Measurements from ENCODE around the gene PLAGL2.

The PLAGL2 gene

DNA sequence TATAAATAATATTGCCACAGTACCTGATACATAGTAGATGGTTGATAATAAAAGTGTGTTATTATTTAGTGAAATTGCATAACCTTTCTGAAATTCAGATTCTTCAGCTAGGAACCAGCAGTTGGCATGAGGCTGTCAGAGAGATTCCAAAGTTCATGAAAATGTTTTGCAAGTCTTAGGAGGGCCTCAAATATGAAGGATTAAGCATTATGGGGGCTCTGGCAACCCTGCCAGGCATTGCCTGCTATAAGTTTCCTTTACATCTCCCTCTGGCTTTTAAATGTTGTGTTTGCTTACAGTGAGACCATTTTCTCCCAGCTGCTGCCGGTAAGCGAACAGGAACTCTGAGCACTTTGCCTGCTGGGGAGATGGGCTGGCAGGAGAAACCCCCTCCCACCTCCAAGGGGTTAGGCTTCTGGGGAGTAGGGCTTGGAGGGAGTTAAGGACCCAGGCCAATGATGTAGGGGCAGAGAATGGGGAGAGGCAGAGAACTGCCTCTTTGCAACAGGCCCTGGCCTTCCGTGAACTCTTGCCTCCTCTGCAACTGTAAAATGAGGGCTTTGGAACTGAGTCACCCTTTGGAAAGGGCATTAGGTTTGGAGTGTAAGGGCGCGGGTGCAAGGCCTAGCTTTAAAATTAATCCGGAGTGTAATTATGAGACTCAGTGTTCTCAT lies 36.7 kb upstream of the PLAGL2 start:
- TF ChIP-seq, protein P1, sequence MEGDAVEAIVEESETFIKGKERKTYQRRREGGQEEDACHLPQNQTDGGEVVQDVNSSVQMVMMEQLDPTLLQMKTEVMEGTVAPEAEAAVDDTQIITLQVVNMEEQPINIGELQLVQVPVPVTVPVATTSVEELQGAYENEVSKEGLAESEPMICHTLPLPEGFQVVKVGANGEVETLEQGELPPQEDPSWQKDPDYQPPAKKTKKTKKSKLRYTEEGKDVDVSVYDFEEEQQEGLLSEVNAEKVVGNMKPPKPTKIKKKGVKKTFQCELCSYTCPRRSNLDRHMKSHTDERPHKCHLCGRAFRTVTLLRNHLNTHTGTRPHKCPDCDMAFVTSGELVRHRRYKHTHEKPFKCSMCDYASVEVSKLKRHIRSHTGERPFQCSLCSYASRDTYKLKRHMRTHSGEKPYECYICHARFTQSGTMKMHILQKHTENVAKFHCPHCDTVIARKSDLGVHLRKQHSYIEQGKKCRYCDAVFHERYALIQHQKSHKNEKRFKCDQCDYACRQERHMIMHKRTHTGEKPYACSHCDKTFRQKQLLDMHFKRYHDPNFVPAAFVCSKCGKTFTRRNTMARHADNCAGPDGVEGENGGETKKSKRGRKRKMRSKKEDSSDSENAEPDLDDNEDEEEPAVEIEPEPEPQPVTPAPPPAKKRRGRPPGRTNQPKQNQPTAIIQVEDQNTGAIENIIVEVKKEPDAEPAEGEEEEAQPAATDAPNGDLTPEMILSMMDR (IDR thresholded peaks at IDR 0.05; ENCODE audit: control insufficient read depth, extremely low read depth, insufficient read depth), result no peak
- no peak overlapping the region for H3K4me3 ChIP-seq (ENCODE audit: low read depth, low read length)
- no peak for DNase-seq (ENCODE audit: low read depth)

DNA sequence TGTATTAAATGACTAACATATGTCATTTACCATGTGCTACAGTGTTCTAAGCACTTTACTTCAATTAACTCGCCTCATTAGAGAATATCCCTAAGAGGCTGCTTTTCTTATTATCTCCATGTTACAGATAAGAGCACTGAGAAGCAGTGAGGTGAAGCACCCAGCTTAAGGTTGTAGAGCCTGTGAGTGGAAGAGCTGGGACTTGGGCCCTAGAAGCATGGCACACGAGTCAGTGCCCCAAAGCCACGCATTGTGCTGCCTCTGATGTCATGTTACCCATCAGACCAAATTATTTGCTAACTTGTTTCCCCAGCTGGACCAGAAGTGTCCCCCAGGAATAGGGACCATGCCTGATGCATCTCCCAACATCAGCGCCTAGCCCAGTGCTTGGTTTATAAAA lies 34.3 kb upstream of the PLAGL2 start:
- H3K4me3 ChIP-seq (ENCODE audit: low read depth, low read length), result no peak overlapping the region
- no peak for DNase-seq (ENCODE audit: low read depth)
- TF ChIP-seq, protein P1 (IDR thresholded peaks at IDR 0.05; ENCODE audit: control insufficient read depth, extremely low read depth, insufficient read depth), result no peak

DNA sequence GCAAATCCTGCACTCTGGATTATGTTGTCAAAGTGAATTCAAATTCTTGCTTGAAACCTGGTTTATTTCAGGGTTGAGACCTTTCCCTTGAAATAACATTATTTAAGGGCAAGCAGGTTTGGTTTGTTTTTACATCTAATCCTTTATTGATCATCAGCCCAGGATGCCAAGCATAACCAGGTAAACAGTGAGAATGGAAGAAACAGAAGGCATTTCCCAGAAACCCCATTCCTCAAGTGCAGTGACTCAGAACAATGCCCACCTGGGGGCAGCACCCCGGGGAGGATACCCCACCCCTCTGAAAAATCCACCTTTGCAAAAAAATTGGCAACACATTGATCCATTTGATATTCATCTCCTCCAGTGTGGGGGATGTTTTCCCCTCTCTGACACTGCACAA lies 32.7 kb upstream of the PLAGL2 start:
- TF ChIP-seq, protein P1 (IDR thresholded peaks at IDR 0.05; ENCODE audit: control insufficient read depth, extremely low read depth, insufficient read depth), result peak; percentile 38
- DNase-seq (ENCODE audit: low read depth), result no peak
- no peak overlapping the region for H3K4me3 ChIP-seq (ENCODE audit: low read depth, low read length)

DNA sequence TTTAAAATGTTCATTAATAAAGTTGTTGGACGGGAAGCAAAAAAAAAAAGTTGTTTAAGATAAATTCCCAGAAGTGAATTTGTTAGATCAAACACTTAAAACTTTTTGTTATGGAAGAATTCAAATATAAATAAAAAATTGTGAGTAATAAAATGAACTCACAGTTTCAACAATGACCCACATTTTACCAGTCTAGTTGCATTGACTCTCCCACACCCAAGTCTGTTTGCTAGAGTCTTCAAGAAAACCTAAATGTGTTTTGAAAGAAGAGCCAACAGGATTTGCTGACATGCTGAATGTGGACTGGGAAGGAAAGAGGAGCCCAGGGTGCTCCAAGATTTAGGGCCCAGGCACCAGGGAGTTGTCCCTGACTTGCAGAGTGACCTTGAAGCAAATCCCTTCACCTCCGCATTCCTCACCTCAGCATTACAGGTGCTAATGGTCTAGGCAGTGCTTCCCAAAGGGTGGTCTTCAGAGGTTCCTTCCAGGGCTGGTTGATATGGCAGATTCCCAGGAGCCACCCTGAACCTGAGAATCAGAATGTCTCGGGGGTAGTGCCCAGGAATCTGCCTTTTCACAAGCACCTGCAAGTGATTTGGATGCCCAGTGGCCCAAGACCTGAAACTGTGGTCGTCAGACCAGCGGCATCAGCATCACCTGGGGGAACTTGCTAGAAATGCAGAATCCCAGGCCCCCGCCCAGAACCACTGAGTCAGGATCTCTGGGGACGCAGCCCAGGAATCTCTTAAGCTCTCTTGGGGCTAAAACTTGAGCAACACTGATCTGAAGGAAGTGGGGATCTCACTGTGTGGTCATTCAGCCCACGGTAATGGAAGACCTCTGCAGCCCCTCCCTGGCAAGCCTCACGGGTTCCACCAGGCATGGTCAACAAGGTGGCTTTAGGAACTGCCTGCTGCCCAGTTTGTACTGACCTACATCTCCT lies 31.2 kb upstream of the PLAGL2 start:
- H3K4me3 ChIP-seq (ENCODE audit: low read depth, low read length), result no peak overlapping the region
- no peak for DNase-seq (ENCODE audit: low read depth)
- TF ChIP-seq, protein P1 (IDR thresholded peaks at IDR 0.05; ENCODE audit: control insufficient read depth, extremely low read depth, insufficient read depth), result no peak

DNA sequence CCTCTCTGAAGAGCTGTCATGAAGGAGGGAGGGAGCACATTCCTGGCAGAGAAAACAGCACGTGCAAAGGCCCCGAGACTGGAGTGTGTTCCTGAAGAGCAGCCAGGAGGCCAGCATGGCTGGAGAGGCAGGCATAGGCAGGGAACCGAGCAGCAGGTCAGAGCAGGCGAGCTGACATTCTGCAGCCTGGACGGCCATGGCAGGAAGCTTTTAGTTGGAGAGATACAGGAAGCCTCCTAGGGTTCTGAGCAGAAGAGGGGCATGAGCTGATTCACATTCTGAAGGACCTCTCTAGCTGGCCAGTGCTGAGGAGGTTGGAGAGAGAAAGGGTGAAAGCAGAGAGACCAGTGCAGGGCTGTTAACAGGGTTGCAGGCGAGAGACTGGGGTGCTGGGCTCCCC lies 29.9 kb upstream of the PLAGL2 start:
- DNase-seq (ENCODE audit: low read depth), result no peak
- TF ChIP-seq, protein P1 (IDR thresholded peaks at IDR 0.05; ENCODE audit: control insufficient read depth, extremely low read depth, insufficient read depth), result no peak
- H3K4me3 ChIP-seq (ENCODE audit: low read depth, low read length), result no peak overlapping the region

DNA sequence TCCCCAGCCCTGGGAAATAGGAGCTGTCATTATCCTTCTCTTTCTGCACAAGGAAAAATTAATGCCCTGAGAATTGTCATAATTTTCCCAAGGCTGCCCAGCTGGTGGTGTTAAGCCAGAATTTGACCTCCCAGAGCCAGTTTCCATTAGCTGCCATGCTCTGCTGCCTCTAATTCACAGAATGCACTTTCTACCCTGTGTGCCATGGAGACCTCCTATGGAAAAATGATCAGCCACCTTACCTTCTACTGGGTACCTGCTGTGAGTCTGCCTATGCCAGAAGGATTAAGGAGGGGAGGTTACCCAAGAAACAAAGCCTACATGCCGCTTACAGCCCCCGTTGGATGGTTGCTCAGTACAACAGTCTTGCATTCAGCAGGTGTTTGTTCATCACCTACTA lies 29.3 kb upstream of the PLAGL2 start:
- H3K4me3 ChIP-seq (ENCODE audit: low read depth, low read length), result no peak overlapping the region
- no peak for DNase-seq (ENCODE audit: low read depth)
- TF ChIP-seq, protein P1 (IDR thresholded peaks at IDR 0.05; ENCODE audit: control insufficient read depth, extremely low read depth, insufficient read depth), result no peak

Measured in LNCaP clone FGC (cell line).